Parathyroid adenoma (tissue), 2 donors: Measurements from ENCODE around the gene CDRT4.

ENCODE experiments used
- H2AFZ ChIP-seq: fragments of 300-600 bp; sonication (generic); one replicate; pipeline ENCODE4 v1.7.0; 2017; ENCODE audit warnings: antibody characterized with exemption, mild to moderate bottlenecking
- H3K27ac ChIP-seq: fragments of 300-600 bp; sonication (generic); one replicate; pipeline ENCODE4 v1.7.0; 2017
- H3K27me3 ChIP-seq: fragments of 300-600 bp; sonication (generic); one replicate; pipeline ENCODE4 v1.7.0; 2017; ENCODE audit warnings: low read length; ENCODE audit not compliant: control insufficient read depth, insufficient read depth
- H3K36me3 ChIP-seq: fragments of 300-600 bp; sonication (generic); one replicate; pipeline ENCODE4 v1.7.0; 2017; ENCODE audit warnings: low read length; ENCODE audit not compliant: control insufficient read depth, insufficient read depth
- H3K4me1 ChIP-seq: fragments of 300-600 bp; sonication (generic); one replicate; pipeline ENCODE4 v1.7.0; 2017; ENCODE audit warnings: control low read depth
- H3K4me2 ChIP-seq: fragments of 300-600 bp; sonication (generic); one replicate; pipeline ENCODE4 v1.7.0; 2017; ENCODE audit warnings: low read length
- H3K4me3 ChIP-seq: fragments of 300-600 bp; sonication (generic); one replicate; pipeline ENCODE4 v1.7.0; 2017; ENCODE audit warnings: low read depth, low read length
- H3K79me2 ChIP-seq: fragments of 300-600 bp; sonication (generic); one replicate; pipeline ENCODE4 v1.7.0; 2017; ENCODE audit warnings: control low read depth
- H3K9ac ChIP-seq: fragments of 300-600 bp; sonication (generic); one replicate; pipeline ENCODE4 v1.7.0; 2017; ENCODE audit warnings: mild to moderate bottlenecking
- H3K9me3 ChIP-seq: fragments of 300-600 bp; sonication (generic); one replicate; pipeline ENCODE4 v1.7.0; 2017; ENCODE audit warnings: low read length; ENCODE audit not compliant: control insufficient read depth
- TF ChIP-seq, protein P1 (sequence below): fragments of 300-600 bp; sonication (generic); IDR thresholded peaks from one replicate; pipeline ENCODE4 v1.7.0; 2017; ENCODE audit warnings: antibody characterized with exemption, mild to moderate bottlenecking
- donor health status: primary hyperparathyroidism.

The CDRT4 gene

DNA sequence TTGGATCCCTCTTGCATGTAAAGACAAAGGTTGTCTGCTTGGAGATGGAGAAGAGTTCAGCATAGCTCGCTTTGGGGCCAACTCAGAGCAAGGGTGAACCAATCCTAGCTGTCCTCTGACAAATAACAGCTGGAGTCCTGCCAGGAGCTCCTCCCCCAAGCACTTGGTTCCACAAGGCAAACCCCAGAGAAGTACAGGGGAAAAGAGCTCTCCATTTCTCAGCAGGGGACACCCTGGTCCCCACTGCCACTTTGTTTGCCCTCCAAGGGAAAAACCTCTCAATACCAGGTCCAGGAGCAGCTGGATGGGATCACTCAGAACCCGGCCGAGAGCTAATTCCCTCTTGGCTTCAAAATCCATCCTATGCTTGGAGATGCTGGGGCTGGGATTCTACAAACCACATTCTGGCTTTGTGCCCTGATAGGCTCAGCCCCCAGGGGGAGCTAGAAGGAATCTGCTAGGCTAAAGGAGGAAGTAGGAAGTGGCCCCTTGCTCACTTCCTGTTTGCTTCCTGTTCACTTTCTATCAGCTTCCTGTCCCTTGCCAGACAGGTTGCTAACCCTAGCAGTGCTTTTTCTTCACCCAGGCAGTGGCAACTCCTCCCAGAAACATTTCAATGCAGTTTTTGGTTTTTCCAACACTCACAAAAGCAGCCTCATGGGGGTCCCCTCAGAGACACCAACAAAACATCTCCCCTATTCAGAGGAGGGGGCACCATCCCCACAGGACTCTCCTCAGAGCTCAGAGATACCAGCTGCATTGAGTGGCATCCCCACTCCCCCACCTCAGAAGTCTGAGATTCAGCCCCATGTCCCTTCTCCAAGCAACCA is 30.7 kb downstream of the CDRT4 start:
- no peak overlapping the region for H3K27ac ChIP-seq
- H3K9ac ChIP-seq: no peak overlapping the region
- H3K36me3 ChIP-seq: no peaks in the 10 kb centered on the region
- H3K27me3 ChIP-seq: no peaks in the 10 kb centered on the region
- no peak overlapping the region for H3K4me2 ChIP-seq
- H3K4me3 ChIP-seq: no peak overlapping the region
- H3K9me3 ChIP-seq: no peaks in the 10 kb centered on the region
- H3K79me2 ChIP-seq: no peaks in the 10 kb centered on the region
- TF ChIP-seq, protein P1, sequence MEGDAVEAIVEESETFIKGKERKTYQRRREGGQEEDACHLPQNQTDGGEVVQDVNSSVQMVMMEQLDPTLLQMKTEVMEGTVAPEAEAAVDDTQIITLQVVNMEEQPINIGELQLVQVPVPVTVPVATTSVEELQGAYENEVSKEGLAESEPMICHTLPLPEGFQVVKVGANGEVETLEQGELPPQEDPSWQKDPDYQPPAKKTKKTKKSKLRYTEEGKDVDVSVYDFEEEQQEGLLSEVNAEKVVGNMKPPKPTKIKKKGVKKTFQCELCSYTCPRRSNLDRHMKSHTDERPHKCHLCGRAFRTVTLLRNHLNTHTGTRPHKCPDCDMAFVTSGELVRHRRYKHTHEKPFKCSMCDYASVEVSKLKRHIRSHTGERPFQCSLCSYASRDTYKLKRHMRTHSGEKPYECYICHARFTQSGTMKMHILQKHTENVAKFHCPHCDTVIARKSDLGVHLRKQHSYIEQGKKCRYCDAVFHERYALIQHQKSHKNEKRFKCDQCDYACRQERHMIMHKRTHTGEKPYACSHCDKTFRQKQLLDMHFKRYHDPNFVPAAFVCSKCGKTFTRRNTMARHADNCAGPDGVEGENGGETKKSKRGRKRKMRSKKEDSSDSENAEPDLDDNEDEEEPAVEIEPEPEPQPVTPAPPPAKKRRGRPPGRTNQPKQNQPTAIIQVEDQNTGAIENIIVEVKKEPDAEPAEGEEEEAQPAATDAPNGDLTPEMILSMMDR: no peak
- H2AFZ ChIP-seq: no peak overlapping the region
- H3K4me1 ChIP-seq: no peaks in the 10 kb centered on the region

DNA sequence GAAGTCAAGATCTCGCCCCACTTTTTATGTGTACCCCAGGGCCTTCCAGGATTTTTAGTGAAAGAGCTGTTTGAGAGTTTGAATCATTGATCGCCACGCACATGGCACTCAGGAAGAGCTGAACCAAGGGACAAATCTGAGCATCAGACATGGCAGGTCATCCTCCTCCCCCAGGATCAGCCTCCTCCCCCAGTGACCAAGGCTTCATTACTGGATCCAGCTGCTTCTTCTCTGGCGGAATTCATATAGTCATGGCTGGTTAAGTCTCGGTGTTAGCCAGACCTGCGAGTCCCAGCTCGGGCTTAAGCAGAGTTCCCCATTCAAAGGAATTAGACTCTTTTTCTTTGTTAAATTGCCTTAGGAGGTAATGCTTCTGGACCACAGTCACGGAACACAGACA is 32.5 kb downstream of the CDRT4 start:
- H3K4me3 ChIP-seq: no peak overlapping the region
- H3K79me2 ChIP-seq: no peaks in the 10 kb centered on the region
- H2AFZ ChIP-seq: no peak overlapping the region
- no peaks in the 10 kb centered on the region for H3K4me1 ChIP-seq
- no peak overlapping the region for H3K9ac ChIP-seq
- H3K36me3 ChIP-seq: no peaks in the 10 kb centered on the region
- H3K4me2 ChIP-seq: no peak overlapping the region
- no peaks in the 10 kb centered on the region for H3K9me3 ChIP-seq
- TF ChIP-seq, protein P1: no peak
- no peaks in the 10 kb centered on the region for H3K27me3 ChIP-seq
- H3K27ac ChIP-seq: no peak overlapping the region

DNA sequence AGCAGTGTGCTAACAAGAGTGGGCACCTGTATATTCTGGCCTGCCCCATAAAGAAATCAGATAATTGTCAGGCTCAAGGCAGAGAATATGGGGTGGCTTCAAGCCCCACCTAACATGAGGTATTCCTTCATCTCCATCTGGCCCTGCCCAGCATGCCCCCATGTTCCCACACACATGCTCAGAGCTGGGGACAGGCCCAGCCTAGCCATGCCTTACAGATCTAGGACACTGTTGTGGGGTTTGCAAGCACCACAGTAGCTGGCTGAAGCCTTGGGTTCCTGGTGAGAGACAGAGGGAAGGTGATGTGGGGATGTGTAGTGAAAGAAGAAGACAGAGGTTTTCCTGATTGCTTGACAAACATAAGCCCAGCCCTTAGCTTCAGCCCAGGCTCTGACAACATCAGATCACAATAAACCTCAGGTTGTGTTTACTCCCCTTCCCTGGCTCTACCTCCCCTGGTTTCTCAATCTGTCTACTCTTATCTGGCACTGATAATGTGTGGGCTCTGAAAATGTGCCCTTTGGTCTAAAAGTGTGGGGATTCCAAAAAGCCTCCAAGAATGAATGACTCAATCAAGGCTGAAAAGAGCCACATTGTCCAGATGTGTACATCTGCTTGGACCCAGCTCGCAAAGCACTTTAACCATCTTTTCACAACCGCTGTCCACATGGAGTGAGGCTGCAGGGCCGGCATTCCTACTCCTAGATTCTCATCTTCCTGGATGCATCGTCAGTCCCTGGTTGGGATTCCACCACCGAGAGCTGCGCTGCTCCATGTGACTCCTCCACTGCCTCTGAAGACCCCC is 34.4 kb downstream of the CDRT4 start:
- no peak overlapping the region for H3K27ac ChIP-seq
- no peak overlapping the region for H3K9ac ChIP-seq
- H3K36me3 ChIP-seq: no peaks in the 10 kb centered on the region
- no peaks in the 10 kb centered on the region for H3K27me3 ChIP-seq
- no peak overlapping the region for H2AFZ ChIP-seq
- TF ChIP-seq, protein P1: no peak
- no peak overlapping the region for H3K4me2 ChIP-seq
- no peaks in the 10 kb centered on the region for H3K9me3 ChIP-seq
- no peaks in the 10 kb centered on the region for H3K4me1 ChIP-seq
- H3K4me3 ChIP-seq: no peak overlapping the region
- no peaks in the 10 kb centered on the region for H3K79me2 ChIP-seq

DNA sequence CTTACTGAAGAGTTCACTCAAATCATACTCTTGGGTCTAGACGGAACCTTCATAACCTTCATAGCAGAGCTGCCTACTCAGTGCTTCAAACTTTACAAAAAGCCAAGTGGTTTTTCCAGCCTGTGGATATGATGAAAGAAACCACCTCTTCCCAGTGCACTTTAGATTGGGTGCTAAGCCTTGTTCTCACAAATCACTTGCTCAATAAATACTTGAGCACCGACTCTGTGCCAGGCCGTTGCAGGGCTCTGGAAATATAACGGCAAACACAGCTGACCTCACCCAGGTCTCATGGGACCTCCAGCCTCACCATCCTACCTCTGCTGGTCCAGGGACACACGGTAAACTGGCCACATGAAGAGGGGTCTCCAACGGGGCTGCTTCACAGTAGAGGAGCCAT is 35.7 kb downstream of the CDRT4 start:
- no peaks in the 10 kb centered on the region for H3K27me3 ChIP-seq
- no peaks in the 10 kb centered on the region for H3K36me3 ChIP-seq
- H3K4me2 ChIP-seq: no peak overlapping the region
- H3K4me3 ChIP-seq: no peak overlapping the region
- TF ChIP-seq, protein P1: no peak
- H3K4me1 ChIP-seq: no peaks in the 10 kb centered on the region
- no peaks in the 10 kb centered on the region for H3K79me2 ChIP-seq
- no peak overlapping the region for H3K9ac ChIP-seq
- no peak overlapping the region for H2AFZ ChIP-seq
- no peaks in the 10 kb centered on the region for H3K9me3 ChIP-seq
- no peak overlapping the region for H3K27ac ChIP-seq
